SK-N-DZ (cell line): Measurements from ENCODE around the gene CCL25.

Experiments
- DNase-seq: peaks from one replicate; pipeline ENCODE4 v3.0.0-alpha.2; 2015; ENCODE audit warnings: low spot score

CCL25 gene

DNA sequence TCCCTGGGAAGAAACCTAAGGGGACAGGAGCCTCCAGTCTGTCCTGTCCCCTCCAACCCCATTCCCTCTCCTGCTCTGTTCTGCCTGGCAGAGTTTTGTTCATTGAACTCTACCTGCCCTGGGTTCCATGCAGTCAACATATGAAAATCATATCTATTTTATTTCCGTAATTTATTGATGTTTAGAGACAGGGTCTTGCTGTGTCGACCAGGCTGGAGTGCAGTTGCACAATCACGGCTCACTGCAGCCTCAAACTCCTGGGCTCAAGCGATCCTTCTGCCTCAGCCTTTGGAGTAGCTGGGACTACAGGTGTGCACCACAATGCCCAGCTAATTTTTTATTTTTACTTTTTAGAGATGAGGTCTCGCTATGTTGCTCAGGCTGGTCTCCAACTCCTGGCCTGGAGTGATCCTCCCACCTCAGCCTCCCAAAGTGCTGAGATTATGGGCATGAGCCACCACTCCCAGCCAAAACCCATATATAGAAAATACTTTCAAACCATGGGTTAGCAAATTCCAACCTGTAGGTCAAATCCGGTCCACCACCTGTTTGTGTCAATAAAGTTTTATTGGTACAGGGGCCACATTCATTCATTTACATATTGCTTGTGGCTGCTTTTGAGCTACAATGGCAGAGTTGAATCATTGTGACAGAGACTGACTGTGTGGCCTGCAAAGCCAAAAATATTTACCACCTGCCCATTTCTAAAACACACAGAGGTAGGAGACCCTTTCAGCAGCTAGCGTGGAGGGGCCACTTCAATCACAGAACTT, 57.5 kb downstream of the CCL25 start:
- no peak for DNase-seq

DNA sequence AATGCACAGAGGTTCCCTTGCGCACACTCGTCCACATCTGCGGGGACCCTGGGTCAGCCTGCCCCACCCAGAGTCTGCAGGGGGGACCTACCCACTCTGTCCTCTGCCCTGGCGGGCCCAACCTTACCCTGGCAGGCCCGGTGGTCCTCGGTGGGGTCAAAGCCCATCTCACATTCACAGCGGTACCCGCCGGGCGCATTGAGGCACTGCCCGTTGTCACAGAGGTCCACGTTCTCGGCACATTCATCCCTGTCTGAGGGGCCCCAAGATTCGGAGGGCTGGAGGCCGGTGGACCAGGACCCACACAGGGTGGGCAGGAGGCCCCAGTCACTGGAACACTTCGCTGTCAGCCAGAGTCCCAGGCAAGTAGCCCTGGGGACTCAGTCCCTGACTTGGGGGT, 58.4 kb downstream of the CCL25 start:
- DNase-seq: no peak

DNA sequence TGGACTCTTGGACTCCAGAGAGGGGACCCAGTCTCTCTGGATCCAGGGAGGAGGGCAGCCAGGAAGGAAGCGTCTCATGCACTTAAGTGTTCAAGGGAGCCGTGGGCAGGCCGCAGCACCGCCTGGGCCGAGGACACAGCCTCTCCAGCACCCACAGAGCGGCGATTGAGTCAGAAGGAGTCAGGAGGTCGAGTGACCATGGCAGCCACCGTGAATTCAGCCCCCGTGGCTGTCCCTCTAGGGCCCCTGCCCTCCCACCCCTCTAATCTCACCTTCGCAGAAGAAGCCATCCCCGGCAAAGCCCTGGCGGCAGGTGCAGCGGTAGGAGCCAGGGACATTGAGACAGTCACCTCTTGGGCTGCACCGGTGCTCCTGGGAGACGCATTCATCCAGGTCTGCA, 58.8 kb downstream of the CCL25 start:
- DNase-seq: no peak
